Astrocyte (in vitro differentiated cells and primary cell): ENCODE measurements around the gene MAP2K3. TPM values are rescaled to one million over a fixed set of nuclear protein-coding genes. Genes with fewer than 3 reads are reported as not detected.
A peak's percentile ranks its signal among the peaks of the same experiment; 100 is the strongest.

Source experiments
- DNase-seq: peaks from one replicate; pipeline ENCODE4 v3.0.0-alpha.2; 2010; ENCODE audit warnings: low read depth
- FAIRE-seq: peaks from 2 replicates; lab custom pipeline; 2011; peaks lifted over from hg19 to GRCh38; lab: Jason Lieb, UNC
- H2AFZ ChIP-seq: 2 replicates; pipeline ENCODE4 v1.6.0; 2012; ENCODE audit warnings: low read depth, low read length, inconsistent platforms
- H3K27ac ChIP-seq: 2 replicates; pipeline ENCODE4 v1.5.1; 2011; ENCODE audit warnings: low read depth, low read length, inconsistent platforms
- H3K27me3 ChIP-seq: 2 replicates; pipeline ENCODE4 v1.6.0; 2011; ENCODE audit warnings: low read length, inconsistent platforms; ENCODE audit not compliant: insufficient read depth
- H3K36me3 ChIP-seq: 2 replicates; pipeline ENCODE4 v1.5.1; 2011; ENCODE audit warnings: low read length, inconsistent platforms; ENCODE audit not compliant: insufficient read depth
- H3K4me1 ChIP-seq: 2 replicates; pipeline ENCODE4 v1.5.1; 2011; ENCODE audit warnings: low read length, inconsistent platforms; ENCODE audit not compliant: insufficient read depth
- H3K4me2 ChIP-seq: 2 replicates; pipeline ENCODE4 v1.6.0; 2012; ENCODE audit warnings: low read length, inconsistent platforms
- H3K4me3 ChIP-seq: 2 replicates; pipeline ENCODE4 v1.5.1; 2011; ENCODE audit warnings: low read depth, mild to moderate bottlenecking, low read length, inconsistent platforms; ENCODE audit not compliant: insufficient read depth
- H3K79me2 ChIP-seq: 2 replicates; pipeline ENCODE4 v1.6.0; 2012; ENCODE audit warnings: mild to moderate bottlenecking, low read length, inconsistent platforms; ENCODE audit not compliant: insufficient read depth
- H3K9ac ChIP-seq: 2 replicates; pipeline ENCODE4 v1.6.0; 2012; ENCODE audit warnings: mild to moderate bottlenecking, low read length, inconsistent platforms
- H3K9me3 ChIP-seq: 2 replicates; pipeline ENCODE4 v1.5.1; 2012; ENCODE audit warnings: low read depth, mild to moderate bottlenecking, low read length, inconsistent platforms; ENCODE audit not compliant: insufficient read depth
- H4K20me1 ChIP-seq: 2 replicates; pipeline ENCODE4 v1.6.0; 2012; ENCODE audit warnings: low read length, inconsistent platforms; ENCODE audit not compliant: insufficient read depth
- H3K27ac Mint-ChIP-seq: one replicate; pipeline ENCODE4 v1.8.0; 2021; ENCODE audit warnings: mild to moderate bottlenecking, mixed read lengths; ENCODE audit not compliant: unreplicated experiment
- H3K27me3 Mint-ChIP-seq: one replicate; pipeline ENCODE4 v1.8.0; 2021; ENCODE audit warnings: low read depth, mixed read lengths; ENCODE audit not compliant: unreplicated experiment
- H3K36me3 Mint-ChIP-seq: one replicate; pipeline ENCODE4 v1.8.0; 2021; ENCODE audit warnings: low read depth, mixed read lengths; ENCODE audit not compliant: unreplicated experiment
- H3K4me1 Mint-ChIP-seq: one replicate; pipeline ENCODE4 v1.8.0; 2021; ENCODE audit warnings: low read depth, mixed read lengths; ENCODE audit not compliant: unreplicated experiment
- H3K4me3 Mint-ChIP-seq: one replicate; pipeline ENCODE4 v1.8.0; 2021; ENCODE audit warnings: mild to moderate bottlenecking, moderate library complexity, mixed read lengths; ENCODE audit not compliant: unreplicated experiment
- H3K9me3 Mint-ChIP-seq: one replicate; pipeline ENCODE4 v1.8.0; 2021; ENCODE audit warnings: mild to moderate bottlenecking, mixed read lengths; ENCODE audit not compliant: unreplicated experiment
- EZH2 ChIP-seq: IDR thresholded peaks from 2 replicates; pipeline ENCODE4 v1.6.1; 2012; ENCODE audit warnings: mild to moderate bottlenecking, low read length, inconsistent platforms; ENCODE audit not compliant: insufficient read depth
- total RNA-seq: library from RNA; stranded (reverse); gene quantifications from 2 replicates; pipeline ENCODE4 v1.2.1, GENCODE V29; 2021
- TF ChIP-seq, protein P1 (sequence below): IDR thresholded peaks from 2 replicates; pipeline ENCODE4 v1.5.1; 2011; ENCODE audit warnings: low read depth, mild to moderate bottlenecking, inconsistent platforms, low read length, moderate library complexity; ENCODE audit not compliant: insufficient read depth

MAP2K3 gene
- total RNA-seq, 1 donor from 2014 or later = 44.3 TPM

DNA sequence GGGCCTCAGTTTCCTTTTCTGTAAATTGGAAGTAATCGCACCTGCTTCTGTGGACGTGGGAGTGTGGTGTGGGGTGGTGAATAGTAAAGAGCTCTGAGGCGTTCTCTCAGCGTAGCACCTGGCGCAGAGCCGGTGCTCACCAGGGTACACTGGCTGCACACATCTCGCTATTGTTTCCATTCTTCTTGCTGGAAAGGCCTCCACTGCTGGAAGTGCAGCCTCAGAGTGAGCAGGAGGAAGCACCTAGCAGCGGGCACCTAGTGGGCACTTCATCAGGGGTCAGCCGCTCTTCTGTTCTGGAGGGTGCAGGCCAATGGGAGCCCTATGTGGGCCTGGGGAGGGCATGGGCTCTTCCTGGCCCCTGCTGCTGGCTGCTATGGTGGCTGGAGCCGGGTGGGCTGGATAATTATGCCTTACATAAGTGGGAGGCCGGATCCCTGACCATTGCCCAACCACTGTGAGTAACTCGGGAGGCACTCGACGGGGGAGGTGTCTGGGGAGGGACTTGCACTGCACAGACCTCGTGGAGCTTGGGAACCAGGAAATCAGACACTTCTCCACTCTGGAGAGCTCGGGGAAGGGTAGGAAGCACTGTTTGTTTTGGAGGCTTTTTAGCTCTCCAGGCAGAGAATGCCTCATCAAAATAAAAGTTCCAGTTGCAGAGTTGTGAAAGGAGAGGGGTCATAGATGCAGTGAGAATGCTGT lies 1.7 kb downstream of the MAP2K3 start:
- Histone ChIP-seq H3K9ac (peak overlapping the region; percentile 95), H3K4me1 (peaks cover 50% of the 10 kb centered on the region)

DNA sequence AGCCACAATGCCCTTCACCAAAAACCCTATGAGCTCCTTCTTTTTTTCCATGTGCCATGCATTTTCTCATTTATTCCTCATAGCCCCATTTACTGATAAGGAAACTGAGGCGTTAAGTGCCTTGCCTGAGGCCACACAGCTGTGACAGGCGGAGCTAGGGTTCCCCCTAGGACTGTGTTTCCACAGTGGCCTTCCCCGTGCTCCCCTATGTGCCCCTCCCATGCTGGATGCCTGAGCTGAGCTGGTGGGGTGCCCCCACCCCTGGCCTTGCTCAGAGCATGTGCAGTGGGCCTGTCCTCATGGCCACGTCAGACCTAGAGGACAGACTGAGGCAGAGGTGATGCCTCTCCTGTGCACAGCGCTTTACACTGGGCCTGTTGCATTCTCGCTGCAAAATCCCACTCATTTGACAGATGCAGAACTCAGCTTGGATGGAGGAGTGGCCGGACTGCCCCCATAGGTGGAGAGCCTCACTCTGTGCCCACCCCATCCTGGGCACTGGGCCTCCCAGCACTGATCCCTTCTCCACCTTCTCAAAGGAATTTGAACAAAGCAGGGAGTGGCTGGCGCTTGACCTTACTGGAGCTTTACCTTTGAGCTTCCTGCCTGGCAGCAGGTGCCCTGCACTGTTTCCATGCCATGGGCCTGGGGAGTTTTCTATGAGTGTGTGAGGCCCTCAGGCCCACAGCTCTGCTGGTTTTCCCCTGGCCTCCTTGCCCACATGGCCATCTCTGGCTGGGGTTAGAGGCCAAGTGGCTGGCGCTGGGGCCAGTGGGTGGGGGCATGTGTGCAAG lies 2.6 kb downstream of the MAP2K3 start:
- H3K4me3 ChIP-seq = peak overlapping the region; percentile 51
- H3K79me2 ChIP-seq = peaks cover 75% of the 10 kb centered on the region
- peaks cover 67% of the 10 kb centered on the region for H4K20me1 ChIP-seq
- H2AFZ ChIP-seq = no peak overlapping the region
- H3K9me3 ChIP-seq = peaks cover 2% of the 10 kb centered on the region
- H3K4me3 Mint-ChIP-seq = peak overlapping the region; percentile 97
- peaks cover 2% of the 10 kb centered on the region for H3K36me3 Mint-ChIP-seq
- no peak for TF ChIP-seq EZH2
- TF ChIP-seq, protein P1, sequence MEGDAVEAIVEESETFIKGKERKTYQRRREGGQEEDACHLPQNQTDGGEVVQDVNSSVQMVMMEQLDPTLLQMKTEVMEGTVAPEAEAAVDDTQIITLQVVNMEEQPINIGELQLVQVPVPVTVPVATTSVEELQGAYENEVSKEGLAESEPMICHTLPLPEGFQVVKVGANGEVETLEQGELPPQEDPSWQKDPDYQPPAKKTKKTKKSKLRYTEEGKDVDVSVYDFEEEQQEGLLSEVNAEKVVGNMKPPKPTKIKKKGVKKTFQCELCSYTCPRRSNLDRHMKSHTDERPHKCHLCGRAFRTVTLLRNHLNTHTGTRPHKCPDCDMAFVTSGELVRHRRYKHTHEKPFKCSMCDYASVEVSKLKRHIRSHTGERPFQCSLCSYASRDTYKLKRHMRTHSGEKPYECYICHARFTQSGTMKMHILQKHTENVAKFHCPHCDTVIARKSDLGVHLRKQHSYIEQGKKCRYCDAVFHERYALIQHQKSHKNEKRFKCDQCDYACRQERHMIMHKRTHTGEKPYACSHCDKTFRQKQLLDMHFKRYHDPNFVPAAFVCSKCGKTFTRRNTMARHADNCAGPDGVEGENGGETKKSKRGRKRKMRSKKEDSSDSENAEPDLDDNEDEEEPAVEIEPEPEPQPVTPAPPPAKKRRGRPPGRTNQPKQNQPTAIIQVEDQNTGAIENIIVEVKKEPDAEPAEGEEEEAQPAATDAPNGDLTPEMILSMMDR = no peak
- H3K9ac ChIP-seq = peak overlapping the region; percentile 95
- no peaks in the 10 kb centered on the region for H3K9me3 Mint-ChIP-seq
- H3K4me1 ChIP-seq = peaks cover 45% of the 10 kb centered on the region
- H3K27me3 Mint-ChIP-seq = no peaks in the 10 kb centered on the region
- no peaks in the 10 kb centered on the region for H3K27me3 ChIP-seq
- peak overlapping the region; percentile 91 for H3K27ac ChIP-seq
- no peak for DNase-seq
- H3K27ac Mint-ChIP-seq = peak overlapping the region; percentile 89
- peak overlapping the region; percentile 96 for H3K4me2 ChIP-seq
- H3K36me3 ChIP-seq = no peaks in the 10 kb centered on the region
- H3K4me1 Mint-ChIP-seq = peaks cover 26% of the 10 kb centered on the region
- FAIRE-seq = no peak

More for the DNA sequence above, 1.7 kb downstream of the MAP2K3 start:
- peak overlapping the region; percentile 87 for H3K27ac Mint-ChIP-seq
- Histone ChIP-seq H3K36me3 (no peaks in the 10 kb centered on the region), H3K4me2 (peak overlapping the region; percentile 96), H3K27me3 (no peaks in the 10 kb centered on the region), H3K4me3 (peak overlapping the region; percentile 92), H2AFZ (no peak overlapping the region), H3K79me2 (peaks cover 66% of the 10 kb centered on the region), H3K27ac (peak overlapping the region; percentile 91), H4K20me1 (peaks cover 58% of the 10 kb centered on the region), H3K9me3 (no peaks in the 10 kb centered on the region)
- DNase-seq (peak; percentile 98), FAIRE-seq (peak; percentile 54)
- H3K36me3 Mint-ChIP-seq = peaks cover 2% of the 10 kb centered on the region
- H3K4me3 Mint-ChIP-seq = peak overlapping the region; percentile 97
- no peaks in the 10 kb centered on the region for H3K27me3 Mint-ChIP-seq
- peaks cover 28% of the 10 kb centered on the region for H3K4me1 Mint-ChIP-seq
- H3K9me3 Mint-ChIP-seq = no peaks in the 10 kb centered on the region
- TF ChIP-seq, protein P1 = no peak
- no peak for TF ChIP-seq EZH2
